Endothelial cell (in vitro differentiated cells): Measurements from ENCODE around the gene CCDC141. TPM values are rescaled to one million over a fixed set of nuclear protein-coding genes. Genes with fewer than 3 reads are reported as not detected.

Experiments used
- DNase-seq: peaks from one replicate; pipeline ENCODE4 v3.0.0; 2021; ENCODE audit warnings: low spot score
- H3K27ac Mint-ChIP-seq: one replicate; pipeline ENCODE4 v1.8.0; 2021; ENCODE audit warnings: mixed read lengths, inconsistent platforms; ENCODE audit not compliant: unreplicated experiment
- H3K27me3 Mint-ChIP-seq: one replicate; pipeline ENCODE4 v1.8.0; 2021; ENCODE audit warnings: mild to moderate bottlenecking, moderate library complexity, mixed read lengths, inconsistent platforms; ENCODE audit not compliant: unreplicated experiment
- H3K36me3 Mint-ChIP-seq: one replicate; pipeline ENCODE4 v1.8.0; 2021; ENCODE audit warnings: mild to moderate bottlenecking, low read depth, mixed read lengths, inconsistent platforms; ENCODE audit not compliant: unreplicated experiment
- H3K4me1 Mint-ChIP-seq: one replicate; pipeline ENCODE4 v1.8.0; 2021; ENCODE audit warnings: mild to moderate bottlenecking, mixed read lengths, inconsistent platforms; ENCODE audit not compliant: unreplicated experiment
- H3K4me3 Mint-ChIP-seq: one replicate; pipeline ENCODE4 v1.8.0; 2021; ENCODE audit warnings: mild to moderate bottlenecking, mixed read lengths, inconsistent platforms; ENCODE audit not compliant: unreplicated experiment
- H3K9me3 Mint-ChIP-seq: one replicate; pipeline ENCODE4 v1.8.0; 2021; ENCODE audit warnings: mixed read lengths, inconsistent platforms; ENCODE audit not compliant: unreplicated experiment
- CTCF ChIP-seq: fragments of 200-600 bp; sonication (generic); IDR thresholded peaks from one replicate; pipeline ENCODE4 v1.5.0; 2021; ENCODE audit warnings: antibody characterized with exemption; ENCODE audit not compliant: unreplicated experiment
- total RNA-seq: library from RNA; stranded (reverse); fragmentation: NEBNext Ultra II Directional; extraction: Animal tissue kit (Norgen Biotek cat#: 25700); gene quantifications from one replicate; pipeline ENCODE4 v1.2.1, GENCODE V29; 2021; ENCODE audit not compliant: unreplicated experiment

The CCDC141 gene
- total RNA-seq, 1 donor from 2014 or later: 0.67 TPM

- no peak overlapping the region for H3K27ac Mint-ChIP-seq
- no peaks in the 10 kb centered on the region for H3K9me3 Mint-ChIP-seq
- TF ChIP-seq CTCF: no peak
- peaks cover 3% of the 10 kb centered on the region for H3K27me3 Mint-ChIP-seq
- no peak for DNase-seq
- no peaks in the 10 kb centered on the region for H3K4me1 Mint-ChIP-seq
- H3K4me3 Mint-ChIP-seq: no peak overlapping the region
- H3K36me3 Mint-ChIP-seq: no peaks in the 10 kb centered on the region
These were observed 12.1 kb downstream of the CCDC141 start for GRCh38 chr2:179037807-179038206.

DNA sequence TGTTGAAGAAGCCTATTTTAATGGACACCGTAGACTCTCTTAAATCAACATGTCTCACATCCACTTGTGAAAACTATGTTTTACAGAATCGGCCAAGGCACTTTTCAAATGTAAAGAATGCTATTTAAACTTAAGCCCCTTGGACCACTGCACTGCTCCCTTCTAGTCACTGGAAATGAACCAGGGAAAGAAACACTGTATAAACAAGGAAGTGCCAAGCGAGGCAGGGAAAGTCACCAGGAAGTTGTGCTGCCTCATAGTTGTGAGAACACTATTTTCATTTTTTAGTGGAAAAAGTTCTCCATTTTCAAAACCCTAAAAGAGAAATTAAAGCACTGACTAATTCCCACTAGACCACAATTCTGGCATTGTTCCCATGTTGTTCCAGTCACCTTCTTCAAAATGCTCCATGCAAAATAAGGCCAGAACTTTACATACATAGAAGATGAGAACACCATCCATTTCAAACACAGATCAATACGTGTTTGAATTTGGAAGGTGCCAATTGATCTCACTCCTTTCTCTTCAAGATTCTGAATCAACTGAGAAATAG lies 13.5 kb downstream of the CCDC141 start:
- Mint-ChIP-seq H3K4me3 (no peak overlapping the region), H3K27ac (no peak overlapping the region), H3K27me3 (peaks cover 2% of the 10 kb centered on the region), H3K4me1 (no peaks in the 10 kb centered on the region), H3K9me3 (no peaks in the 10 kb centered on the region), H3K36me3 (no peaks in the 10 kb centered on the region)
- TF ChIP-seq CTCF: no peak
- DNase-seq: no peak

DNA sequence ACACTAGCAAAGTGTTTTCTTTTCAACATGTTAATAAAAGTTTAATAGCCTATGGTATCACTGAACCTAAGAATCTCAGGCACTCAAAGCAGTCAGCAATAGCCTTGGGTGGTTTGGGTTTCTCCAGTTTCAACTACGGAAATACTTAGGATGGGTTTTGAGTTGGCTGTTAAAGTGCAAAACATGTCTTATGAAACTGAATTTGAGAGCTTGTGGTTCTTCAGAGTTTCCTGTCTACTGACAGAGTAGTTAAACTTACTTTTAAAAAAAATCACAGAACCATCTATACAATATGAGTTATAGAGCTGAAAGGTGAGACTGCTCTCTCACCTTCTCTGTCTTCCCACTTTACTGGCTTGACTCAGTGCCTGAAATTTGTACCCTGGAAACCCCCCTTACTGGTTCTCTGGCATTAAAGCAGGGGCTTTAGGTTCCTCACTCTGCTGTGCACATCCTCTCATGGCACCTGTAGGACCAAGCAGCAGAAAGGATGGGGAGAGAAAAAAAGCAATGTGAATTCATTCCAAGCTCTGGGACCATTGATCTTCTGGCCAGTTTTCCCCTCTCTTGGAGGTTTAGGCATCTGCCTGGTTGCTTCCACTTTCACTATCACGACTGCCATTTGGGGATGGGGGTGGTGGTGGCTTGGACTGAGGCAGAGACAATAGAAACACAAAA lies 18.1 kb downstream of the CCDC141 start:
- peaks cover 3% of the 10 kb centered on the region for H3K27me3 Mint-ChIP-seq
- H3K4me3 Mint-ChIP-seq: no peak overlapping the region
- DNase-seq: no peak
- H3K4me1 Mint-ChIP-seq: no peaks in the 10 kb centered on the region
- peaks cover 11% of the 10 kb centered on the region for H3K36me3 Mint-ChIP-seq
- no peak overlapping the region for H3K27ac Mint-ChIP-seq
- TF ChIP-seq CTCF: no peak
- H3K9me3 Mint-ChIP-seq: peaks cover 11% of the 10 kb centered on the region

GRCh38 chr2:179024445-179024844 lies 25.5 kb downstream of the CCDC141 start:
- Mint-ChIP-seq H3K27ac (no peak overlapping the region), H3K4me1 (no peaks in the 10 kb centered on the region), H3K27me3 (peaks cover 3% of the 10 kb centered on the region), H3K9me3 (peaks cover 14% of the 10 kb centered on the region), H3K36me3 (peaks cover 20% of the 10 kb centered on the region), H3K4me3 (no peak overlapping the region)
- DNase-seq: no peak
- TF ChIP-seq CTCF: no peak

DNA sequence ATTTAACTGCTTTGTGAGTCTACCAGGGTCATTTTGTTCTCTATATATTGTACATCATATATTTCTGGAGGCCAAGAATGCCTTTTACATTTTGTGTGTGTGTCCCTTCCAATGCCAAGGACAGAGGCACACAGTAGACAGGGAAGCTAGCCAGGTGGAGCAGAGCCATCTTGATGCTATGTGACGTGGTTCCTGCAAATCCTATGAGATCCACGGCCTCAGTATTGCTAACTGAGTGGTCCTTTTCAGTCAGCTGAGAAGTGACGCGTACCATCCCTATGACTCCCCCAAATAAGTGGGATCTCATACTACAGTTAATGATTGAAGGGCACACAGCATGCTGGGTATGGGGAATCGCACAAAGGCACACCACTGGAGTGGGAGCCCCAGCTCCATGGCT lies 27.3 kb downstream of the CCDC141 start:
- Mint-ChIP-seq H3K36me3 (peaks cover 14% of the 10 kb centered on the region), H3K4me1 (no peaks in the 10 kb centered on the region), H3K9me3 (peaks cover 8% of the 10 kb centered on the region), H3K27me3 (peaks cover 2% of the 10 kb centered on the region), H3K4me3 (no peak overlapping the region), H3K27ac (no peak overlapping the region)
- no peak for DNase-seq
- no peak for TF ChIP-seq CTCF
